BLaER1 (cell line): ENCODE results near the gene TTC34.

ENCODE experiments used
- H3K27ac ChIP-seq: shearing (Covaris generic); formaldehyde crosslinking; 2 replicates; pipeline ENCODE4 v1.8.1; 2022
- H3K27me3 ChIP-seq: shearing (Covaris generic); formaldehyde crosslinking; 2 replicates; pipeline ENCODE4 v1.8.1; 2022
- H3K36me3 ChIP-seq: shearing (Covaris generic); formaldehyde crosslinking; 2 replicates; pipeline ENCODE4 v1.8.1; 2022
- H3K4me1 ChIP-seq: shearing (Covaris generic); formaldehyde crosslinking; 2 replicates; pipeline ENCODE4 v1.8.1; 2022
- H3K4me2 ChIP-seq: shearing (Covaris generic); formaldehyde crosslinking; 2 replicates; pipeline ENCODE4 v1.8.1; 2022
- H3K4me3 ChIP-seq: shearing (Covaris generic); formaldehyde crosslinking; 2 replicates; pipeline ENCODE4 v1.8.1; 2022
- H3K9ac ChIP-seq: shearing (Covaris generic); formaldehyde crosslinking; 2 replicates; pipeline ENCODE4 v1.8.1; 2022
- H3K9me3 ChIP-seq: shearing (Covaris generic); formaldehyde crosslinking; 2 replicates; pipeline ENCODE4 v1.8.1; 2022
- H4K20me1 ChIP-seq: shearing (Covaris generic); formaldehyde crosslinking; 2 replicates; pipeline ENCODE4 v1.8.1; 2022
- Cebpa-rat ChIP-seq: shearing (Covaris generic); IDR thresholded peaks from 2 replicates; pipeline ENCODE4 v1.8.1; 2022

The TTC34 gene

GRCh38 chr1:2808386-2808705, 6.9 kb upstream of the TTC34 start:
- no peak overlapping the region; the same call in 1 of the 2 replicates for H3K4me2 ChIP-seq
- no peak overlapping the region for H3K27ac ChIP-seq
- no peaks in the 10 kb centered on the region for H3K36me3 ChIP-seq
- H3K4me1 ChIP-seq: peaks cover 29% of the 10 kb centered on the region
- no peaks in the 10 kb centered on the region for H3K27me3 ChIP-seq
- H3K4me3 ChIP-seq: no peak overlapping the region
- no peak for TF ChIP-seq Cebpa-rat
- no peaks in the 10 kb centered on the region for H4K20me1 ChIP-seq
- H3K9ac ChIP-seq: no peak overlapping the region
- H3K9me3 ChIP-seq: peaks cover 12% of the 10 kb centered on the region

- Histone ChIP-seq H3K9ac (no peak overlapping the region), H3K27me3 (no peaks in the 10 kb centered on the region), H3K4me3 (no peak overlapping the region), H3K36me3 (no peaks in the 10 kb centered on the region), H3K27ac (no peak overlapping the region), H3K4me1 (peaks cover 31% of the 10 kb centered on the region), H4K20me1 (no peaks in the 10 kb centered on the region), H3K4me2 (no peak overlapping the region), H3K9me3 (peaks cover 7% of the 10 kb centered on the region)
- TF ChIP-seq Cebpa-rat: no peak
These were observed 6.3 kb upstream of the TTC34 start for GRCh38 chr1:2807678-2808385.

- no peak overlapping the region for H3K4me2 ChIP-seq
- 0 out of 2 replicates have a peak, but pooled peaks have one; percentile 34 for TF ChIP-seq Cebpa-rat
These were observed 5.5 kb upstream of the TTC34 start for GRCh38 chr1:2807036-2807435.

GRCh38 chr1:2806591-2806990, 5.1 kb upstream of the TTC34 start:
- no peaks in the 10 kb centered on the region for H4K20me1 ChIP-seq
- H3K9me3 ChIP-seq: no peaks in the 10 kb centered on the region
- H3K27me3 ChIP-seq: no peaks in the 10 kb centered on the region

More at GRCh38 chr1:2807036-2807435, 5.5 kb upstream of the TTC34 start:
- no peaks in the 10 kb centered on the region for H3K27me3 ChIP-seq
- no peaks in the 10 kb centered on the region for H4K20me1 ChIP-seq
- H3K4me3 ChIP-seq: no peak overlapping the region
- H3K9ac ChIP-seq: no peak overlapping the region
- H3K36me3 ChIP-seq: no peaks in the 10 kb centered on the region
- H3K27ac ChIP-seq: no peak overlapping the region
- no peaks in the 10 kb centered on the region for H3K9me3 ChIP-seq
- peaks cover 39% of the 10 kb centered on the region for H3K4me1 ChIP-seq

GRCh38 chr1:2805801-2806430, 4.4 kb upstream of the TTC34 start:
- Histone ChIP-seq H3K27me3 (no peaks in the 10 kb centered on the region), H3K36me3 (no peaks in the 10 kb centered on the region), H4K20me1 (no peaks in the 10 kb centered on the region), H3K9ac (no peak overlapping the region), H3K4me2 (no peak overlapping the region), H3K27ac (no peak overlapping the region), H3K9me3 (no peaks in the 10 kb centered on the region), H3K4me1 (peaks cover 39% of the 10 kb centered on the region), H3K4me3 (no peak overlapping the region)
- TF ChIP-seq Cebpa-rat: no peak

More at GRCh38 chr1:2806591-2806990, 5.1 kb upstream of the TTC34 start:
- Histone ChIP-seq H3K36me3 (no peaks in the 10 kb centered on the region), H3K4me2 (no peak overlapping the region), H3K4me1 (peaks cover 39% of the 10 kb centered on the region), H3K27ac (no peak overlapping the region), H3K4me3 (no peak overlapping the region), H3K9ac (no peak overlapping the region)
- no peak for TF ChIP-seq Cebpa-rat

- H3K36me3 ChIP-seq: no peaks in the 10 kb centered on the region
- no peak overlapping the region for H3K4me3 ChIP-seq
- H3K27ac ChIP-seq: no peak overlapping the region
- H4K20me1 ChIP-seq: no peaks in the 10 kb centered on the region
- H3K4me2 ChIP-seq: no peak overlapping the region
- no peak for TF ChIP-seq Cebpa-rat
- peaks cover 42% of the 10 kb centered on the region for H3K4me1 ChIP-seq
- H3K9me3 ChIP-seq: no peaks in the 10 kb centered on the region
- H3K9ac ChIP-seq: no peak overlapping the region
- H3K27me3 ChIP-seq: no peaks in the 10 kb centered on the region
These were observed 3.3 kb upstream of the TTC34 start for GRCh38 chr1:2804628-2805351.

- Histone ChIP-seq H3K4me3 (no peak overlapping the region), H3K4me1 (peaks cover 42% of the 10 kb centered on the region), H3K4me2 (no peak overlapping the region), H3K9ac (no peak overlapping the region), H3K27ac (no peak overlapping the region), H4K20me1 (no peaks in the 10 kb centered on the region), H3K27me3 (no peaks in the 10 kb centered on the region), H3K9me3 (no peaks in the 10 kb centered on the region), H3K36me3 (no peaks in the 10 kb centered on the region)
- no peak for TF ChIP-seq Cebpa-rat
These were observed 2.6 kb upstream of the TTC34 start for GRCh38 chr1:2803931-2804627.

GRCh38 chr1:2803086-2803930, 1.8 kb upstream of the TTC34 start:
- no peaks in the 10 kb centered on the region for H3K27me3 ChIP-seq
- H3K4me1 ChIP-seq: peaks cover 47% of the 10 kb centered on the region
- no peak overlapping the region for H3K9ac ChIP-seq
- no peaks in the 10 kb centered on the region for H3K36me3 ChIP-seq
- no peak overlapping the region for H3K4me2 ChIP-seq
- no peaks in the 10 kb centered on the region for H3K9me3 ChIP-seq
- no peak overlapping the region for H3K4me3 ChIP-seq
- no peaks in the 10 kb centered on the region for H4K20me1 ChIP-seq
- TF ChIP-seq Cebpa-rat: no peak
- H3K27ac ChIP-seq: no peak overlapping the region

- H3K9me3 ChIP-seq: no peaks in the 10 kb centered on the region
These were observed 998 bp upstream of the TTC34 start for GRCh38 chr1:2802421-2802961.

More at GRCh38 chr1:2802421-2802961, 998 bp upstream of the TTC34 start:
- Histone ChIP-seq H3K4me3 (no peak overlapping the region), H3K27ac (peak overlapping the region; percentile 44; the same call in 1 of the 2 replicates), H3K4me2 (peak overlapping the region; percentile 91), H3K4me1 (peaks cover 53% of the 10 kb centered on the region), H4K20me1 (no peaks in the 10 kb centered on the region), H3K36me3 (no peaks in the 10 kb centered on the region), H3K27me3 (no peaks in the 10 kb centered on the region), H3K9ac (no peak overlapping the region)
- TF ChIP-seq Cebpa-rat: no peak
